ENCODE measurements around the gene DTNB. TPM values are rescaled to one million over a fixed set of nuclear protein-coding genes. Genes with fewer than 3 reads are reported as not detected.

Gene DTNB
- total RNA-seq, 1 donor from 2014 or later = 8.5 TPM

DNA sequence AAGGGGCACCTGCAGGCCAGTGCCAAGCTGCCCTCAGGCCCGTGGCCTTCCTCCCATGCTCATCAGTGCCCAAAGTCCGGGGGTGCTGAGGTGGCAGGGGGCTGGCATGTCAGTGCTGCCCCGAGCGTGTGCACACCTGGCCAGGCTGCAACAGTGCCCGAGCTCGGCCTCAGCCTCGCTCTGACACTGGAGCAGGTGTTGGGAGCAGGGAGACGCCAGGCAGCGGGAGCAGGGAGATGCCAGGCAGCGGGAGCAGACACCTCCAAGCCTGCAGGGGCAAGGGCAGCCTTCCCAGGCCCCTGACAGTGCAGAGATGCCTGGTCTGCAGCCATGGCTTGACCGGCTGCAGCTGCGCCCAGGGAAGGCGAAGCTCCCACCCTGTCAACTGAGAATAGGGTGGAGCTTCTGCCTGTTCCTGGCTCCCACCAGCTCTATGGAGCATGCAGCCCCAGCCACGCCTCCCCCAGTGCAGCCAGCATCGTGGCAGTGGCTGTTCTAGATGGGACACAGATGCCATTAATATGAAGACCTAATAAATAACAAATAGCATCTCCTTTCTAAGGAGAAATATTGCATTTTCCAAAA, 82.4 kb downstream of the DTNB start:
- H3K36me3 Mint-ChIP-seq (ENCODE audit: low read depth) = no peaks in the 10 kb centered on the region

DNA sequence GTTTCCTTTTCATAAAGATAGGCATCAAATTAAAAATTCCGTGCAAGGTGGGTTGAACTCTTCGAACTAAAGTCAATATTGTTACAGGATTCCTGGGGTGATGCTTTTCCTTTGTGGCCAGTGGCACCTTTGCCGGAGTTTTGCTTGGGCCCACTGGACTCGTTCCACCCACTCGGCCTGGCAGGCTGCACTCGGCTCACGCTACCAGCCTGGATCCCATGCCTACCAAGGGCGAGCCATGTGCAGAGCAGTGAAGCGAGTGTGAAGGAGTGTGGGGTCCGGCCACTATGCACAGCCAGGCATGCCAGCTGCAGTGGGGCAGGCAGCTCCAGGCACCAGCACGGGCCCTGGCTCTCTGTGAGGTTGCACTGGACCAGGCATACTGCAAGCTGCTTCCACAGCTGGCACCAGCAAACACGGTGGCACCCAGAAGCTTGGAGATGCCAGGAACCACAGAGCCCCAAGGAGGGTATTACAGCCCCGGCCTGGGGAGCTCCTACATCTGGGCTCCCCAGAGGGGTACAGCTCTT, 83.6 kb downstream of the DTNB start:
- no peaks in the 10 kb centered on the region for H3K36me3 Mint-ChIP-seq (ENCODE audit: low read depth)
- peaks cover 22% of the 10 kb centered on the region for H3K4me1 Mint-ChIP-seq (ENCODE audit: low read depth)
- H3K9me3 Mint-ChIP-seq (ENCODE audit: low read depth) = no peaks in the 10 kb centered on the region
- TF ChIP-seq, protein P1, sequence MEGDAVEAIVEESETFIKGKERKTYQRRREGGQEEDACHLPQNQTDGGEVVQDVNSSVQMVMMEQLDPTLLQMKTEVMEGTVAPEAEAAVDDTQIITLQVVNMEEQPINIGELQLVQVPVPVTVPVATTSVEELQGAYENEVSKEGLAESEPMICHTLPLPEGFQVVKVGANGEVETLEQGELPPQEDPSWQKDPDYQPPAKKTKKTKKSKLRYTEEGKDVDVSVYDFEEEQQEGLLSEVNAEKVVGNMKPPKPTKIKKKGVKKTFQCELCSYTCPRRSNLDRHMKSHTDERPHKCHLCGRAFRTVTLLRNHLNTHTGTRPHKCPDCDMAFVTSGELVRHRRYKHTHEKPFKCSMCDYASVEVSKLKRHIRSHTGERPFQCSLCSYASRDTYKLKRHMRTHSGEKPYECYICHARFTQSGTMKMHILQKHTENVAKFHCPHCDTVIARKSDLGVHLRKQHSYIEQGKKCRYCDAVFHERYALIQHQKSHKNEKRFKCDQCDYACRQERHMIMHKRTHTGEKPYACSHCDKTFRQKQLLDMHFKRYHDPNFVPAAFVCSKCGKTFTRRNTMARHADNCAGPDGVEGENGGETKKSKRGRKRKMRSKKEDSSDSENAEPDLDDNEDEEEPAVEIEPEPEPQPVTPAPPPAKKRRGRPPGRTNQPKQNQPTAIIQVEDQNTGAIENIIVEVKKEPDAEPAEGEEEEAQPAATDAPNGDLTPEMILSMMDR (IDR thresholded peaks at IDR 0.05) = no peak
- no peak overlapping the region for H3K4me3 Mint-ChIP-seq (ENCODE audit: unreplicated experiment)
- DNase-seq (ENCODE audit: low spot score) = no peak
- H3K27me3 Mint-ChIP-seq (ENCODE audit: low read depth) = no peaks in the 10 kb centered on the region
- H3K27ac Mint-ChIP-seq (ENCODE audit: unreplicated experiment) = no peak overlapping the region

More for the DNA sequence above, 82.4 kb downstream of the DTNB start:
- TF ChIP-seq, protein P1 (IDR thresholded peaks at IDR 0.05) = no peak
- no peak overlapping the region for H3K4me3 Mint-ChIP-seq (ENCODE audit: unreplicated experiment)
- H3K9me3 Mint-ChIP-seq (ENCODE audit: low read depth) = no peaks in the 10 kb centered on the region
- DNase-seq (ENCODE audit: low spot score) = no peak
- peaks cover 22% of the 10 kb centered on the region for H3K4me1 Mint-ChIP-seq (ENCODE audit: low read depth)
- no peak overlapping the region for H3K27ac Mint-ChIP-seq (ENCODE audit: unreplicated experiment)
- no peaks in the 10 kb centered on the region for H3K27me3 Mint-ChIP-seq (ENCODE audit: low read depth)

DNA sequence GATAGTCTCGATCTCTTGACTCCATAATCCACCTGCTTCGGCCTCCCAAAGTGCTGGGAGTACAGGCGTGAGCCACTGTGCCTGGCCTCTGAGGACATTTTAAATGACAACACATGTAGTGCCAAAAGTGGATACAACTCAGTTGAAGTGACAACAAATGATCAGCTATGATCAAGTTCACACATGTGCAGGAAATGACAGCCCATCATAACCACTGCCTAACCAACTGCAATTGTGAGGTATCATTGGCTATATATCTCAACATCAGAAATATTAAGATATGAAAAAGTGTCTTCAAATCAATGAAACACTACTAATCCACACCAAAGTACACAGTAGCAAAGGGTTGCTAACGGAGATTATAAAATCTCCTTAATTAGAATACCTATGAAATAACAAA, 84.8 kb downstream of the DTNB start:
- H3K27ac Mint-ChIP-seq (ENCODE audit: unreplicated experiment) = no peak overlapping the region
- TF ChIP-seq, protein P1 (IDR thresholded peaks at IDR 0.05) = no peak
- H3K36me3 Mint-ChIP-seq (ENCODE audit: low read depth) = no peaks in the 10 kb centered on the region
- no peak for DNase-seq (ENCODE audit: low spot score)
- H3K4me3 Mint-ChIP-seq (ENCODE audit: unreplicated experiment) = no peak overlapping the region
- H3K9me3 Mint-ChIP-seq (ENCODE audit: low read depth) = no peaks in the 10 kb centered on the region
- peaks cover 22% of the 10 kb centered on the region for H3K4me1 Mint-ChIP-seq (ENCODE audit: low read depth)
- no peaks in the 10 kb centered on the region for H3K27me3 Mint-ChIP-seq (ENCODE audit: low read depth)

DNA sequence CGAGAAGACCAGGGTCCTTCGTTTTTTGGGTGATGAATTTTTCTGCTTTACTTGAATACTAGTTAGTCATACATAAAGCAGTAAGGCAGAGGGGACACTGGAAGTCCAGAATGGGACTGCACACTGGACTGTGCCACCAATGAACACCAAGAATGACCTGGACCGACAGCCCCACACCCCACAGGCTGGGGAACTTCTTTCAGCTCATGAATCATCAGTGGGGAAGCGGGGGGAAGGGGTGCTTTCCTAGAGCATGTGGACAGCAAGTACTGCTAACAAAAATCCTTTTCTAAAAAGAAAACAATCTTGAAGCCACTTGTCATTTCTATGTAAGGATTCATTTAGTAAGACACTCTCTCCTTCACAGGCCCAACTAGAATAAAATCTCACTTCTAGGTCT, 86.0 kb downstream of the DTNB start:
- Mint-ChIP-seq H3K36me3 (ENCODE audit: low read depth) (no peaks in the 10 kb centered on the region), H3K4me1 (ENCODE audit: low read depth) (peaks cover 22% of the 10 kb centered on the region), H3K9me3 (ENCODE audit: low read depth) (no peaks in the 10 kb centered on the region), H3K4me3 (ENCODE audit: unreplicated experiment) (no peak overlapping the region), H3K27ac (ENCODE audit: unreplicated experiment) (peak overlapping the region; percentile 76), H3K27me3 (ENCODE audit: low read depth) (no peaks in the 10 kb centered on the region)
- TF ChIP-seq, protein P1 (IDR thresholded peaks at IDR 0.05) = no peak
- DNase-seq (ENCODE audit: low spot score) = no peak

DNA sequence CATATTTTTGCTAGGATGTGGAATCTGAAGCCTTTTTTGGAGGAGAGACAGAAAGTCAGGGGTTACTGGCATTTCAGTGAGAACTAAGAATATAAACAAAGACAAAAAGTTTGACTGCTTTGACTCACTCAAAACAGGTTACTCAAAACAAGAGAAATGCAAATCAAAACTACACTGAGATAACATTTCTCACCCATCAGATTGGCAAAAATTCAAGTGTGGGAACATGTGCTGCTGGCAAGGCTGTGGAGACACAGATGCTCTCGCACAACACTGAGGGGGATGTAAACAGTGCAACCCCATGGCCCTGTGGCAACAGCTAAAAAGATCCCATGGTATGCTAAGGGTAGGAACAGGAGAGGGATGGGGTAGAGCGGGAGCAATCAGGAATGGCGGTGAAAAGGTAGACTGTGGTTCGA, 86.6 kb downstream of the DTNB start:
- no peaks in the 10 kb centered on the region for H3K36me3 Mint-ChIP-seq (ENCODE audit: low read depth)
- no peaks in the 10 kb centered on the region for H3K9me3 Mint-ChIP-seq (ENCODE audit: low read depth)
- DNase-seq (ENCODE audit: low spot score) = no peak
- TF ChIP-seq, protein P1 (IDR thresholded peaks at IDR 0.05) = no peak
- H3K27ac Mint-ChIP-seq (ENCODE audit: unreplicated experiment) = peak overlapping the region; percentile 76
- peak overlapping the region; percentile 34 for H3K4me3 Mint-ChIP-seq (ENCODE audit: unreplicated experiment)
- peaks cover 19% of the 10 kb centered on the region for H3K4me1 Mint-ChIP-seq (ENCODE audit: low read depth)
- H3K27me3 Mint-ChIP-seq (ENCODE audit: low read depth) = no peaks in the 10 kb centered on the region
